ENCODE results near the gene TNFAIP3.
"Not testable (repeated sequence)": the region's sequence is repeated elsewhere in the genome, so short reads cannot be mapped to it uniquely, and the experiment has no call there.

TNFAIP3 gene

DNA sequence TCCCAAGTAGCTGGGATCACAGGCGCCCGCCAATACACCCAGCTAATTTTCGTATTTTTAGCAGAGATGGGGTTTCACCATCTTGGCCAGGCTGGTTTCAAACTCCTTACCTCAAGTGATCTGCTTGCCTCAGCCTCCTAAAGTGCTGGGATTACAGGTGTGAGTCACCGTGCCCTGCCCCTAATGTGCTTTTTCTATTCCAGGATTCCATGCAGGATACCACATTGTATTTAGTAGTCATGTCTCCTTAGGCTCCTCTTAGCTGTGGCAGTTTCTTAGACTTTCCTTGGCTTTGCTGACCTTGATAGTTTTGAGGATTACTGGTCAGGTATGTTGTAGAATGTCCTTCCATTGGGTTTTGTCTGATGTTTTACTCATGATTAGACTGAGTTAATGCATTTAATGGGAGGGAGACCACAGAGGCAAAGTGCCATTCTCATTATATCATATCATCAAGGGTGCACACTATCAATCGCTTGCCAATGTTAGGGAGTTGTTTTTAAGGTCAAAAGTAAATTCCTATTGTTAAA lies 39.6 kb upstream of the TNFAIP3 start:
- peaks cover 63% of the 10 kb centered on the region for H3K4me1 ChIP-seq
- H3K4me3 ChIP-seq = no peak overlapping the region
- H3K4me2 ChIP-seq = peak overlapping the region; percentile 38
- TF ChIP-seq Cebpa-rat (IDR thresholded peaks at IDR 0.05) = no peak
- H3K27ac ChIP-seq = no peak overlapping the region
- H4K20me1 ChIP-seq = no peaks in the 10 kb centered on the region
- peaks cover 24% of the 10 kb centered on the region for H3K9me3 ChIP-seq
- no peaks in the 10 kb centered on the region for H3K27me3 ChIP-seq
- no peaks in the 10 kb centered on the region for H3K36me3 ChIP-seq
- H3K9ac ChIP-seq = no peak overlapping the region

GRCh38 chr6:137827977-137828810 lies 38.9 kb upstream of the TNFAIP3 start:
- Histone ChIP-seq H4K20me1 (no peaks in the 10 kb centered on the region), H3K4me3 (no peak overlapping the region), H3K4me1 (peaks cover 59% of the 10 kb centered on the region), H3K27ac (no peak overlapping the region), H3K4me2 (peak overlapping the region; percentile 38), H3K27me3 (no peaks in the 10 kb centered on the region), H3K36me3 (no peaks in the 10 kb centered on the region), H3K9ac (no peak overlapping the region), H3K9me3 (peaks cover 30% of the 10 kb centered on the region)
- TF ChIP-seq Cebpa-rat (IDR thresholded peaks at IDR 0.05) = no peak

GRCh38 chr6:137829641-137830083 lies 37.4 kb upstream of the TNFAIP3 start:
- H3K36me3 ChIP-seq = peaks cover 7% of the 10 kb centered on the region; the same call in 1 of the 2 replicates
- H4K20me1 ChIP-seq = no peaks in the 10 kb centered on the region
- peaks cover 44% of the 10 kb centered on the region for H3K9me3 ChIP-seq
- no peak overlapping the region for H3K9ac ChIP-seq
- H3K4me3 ChIP-seq = no peak overlapping the region
- H3K27ac ChIP-seq = no peak overlapping the region
- H3K4me2 ChIP-seq = no peak overlapping the region
- H3K4me1 ChIP-seq = peaks cover 45% of the 10 kb centered on the region
- no peak for TF ChIP-seq Cebpa-rat (IDR thresholded peaks at IDR 0.05)
- H3K27me3 ChIP-seq = no peaks in the 10 kb centered on the region

DNA sequence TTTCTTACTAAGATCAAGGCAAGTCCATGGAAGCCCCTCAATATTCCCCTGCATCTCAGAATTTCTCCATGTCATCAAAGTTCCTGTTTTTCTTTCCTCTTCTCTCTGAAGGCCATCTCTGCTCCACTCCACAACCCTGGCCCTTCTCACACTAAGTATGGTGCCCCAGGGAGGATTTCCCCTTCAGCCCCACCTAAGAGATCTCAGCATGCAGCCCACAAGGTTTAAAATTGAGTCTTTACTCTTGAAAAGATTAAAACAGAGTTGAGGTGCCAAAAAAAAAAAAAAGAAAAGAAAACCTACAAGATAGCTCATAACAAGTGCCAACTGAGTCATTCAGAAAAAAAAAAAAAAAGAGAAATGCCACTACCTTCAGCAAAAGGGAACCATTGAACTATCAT lies 36.5 kb upstream of the TNFAIP3 start:
- peaks cover 51% of the 10 kb centered on the region for H3K9me3 ChIP-seq
- H3K4me1 ChIP-seq = peaks cover 40% of the 10 kb centered on the region
- no peak overlapping the region for H3K9ac ChIP-seq
- peaks cover 7% of the 10 kb centered on the region; the same call in 1 of the 2 replicates for H3K36me3 ChIP-seq
- no peaks in the 10 kb centered on the region for H3K27me3 ChIP-seq
- no peak overlapping the region for H3K4me2 ChIP-seq
- no peak overlapping the region for H3K27ac ChIP-seq
- H4K20me1 ChIP-seq = no peaks in the 10 kb centered on the region
- no peak for TF ChIP-seq Cebpa-rat (IDR thresholded peaks at IDR 0.05)
- H3K4me3 ChIP-seq = no peak overlapping the region

DNA sequence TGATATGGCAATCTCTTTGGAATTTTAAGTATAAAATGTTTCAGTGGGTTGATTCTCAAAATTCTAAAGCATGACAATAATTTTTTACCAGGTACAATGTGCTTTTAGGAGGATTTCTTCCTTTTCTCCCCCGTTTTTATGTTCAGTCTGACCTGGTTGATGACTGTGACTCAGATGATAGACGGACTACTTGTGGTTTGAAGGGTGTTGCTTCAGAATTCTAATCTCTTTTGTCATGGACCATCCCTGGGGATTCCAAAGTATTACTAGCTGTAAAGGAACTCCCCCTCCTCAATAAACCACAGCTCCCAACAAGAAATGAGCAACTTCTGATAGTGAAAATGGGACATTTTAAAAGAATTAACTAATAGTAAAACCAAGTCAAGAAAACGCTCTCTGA lies 34.9 kb upstream of the TNFAIP3 start:
- Histone ChIP-seq H4K20me1 (no peaks in the 10 kb centered on the region), H3K9ac (no peak overlapping the region), H3K4me1 (peaks cover 48% of the 10 kb centered on the region), H3K4me2 (peak overlapping the region; percentile 37), H3K9me3 (peaks cover 53% of the 10 kb centered on the region), H3K27ac (no peak overlapping the region), H3K27me3 (no peaks in the 10 kb centered on the region), H3K4me3 (no peak overlapping the region), H3K36me3 (peaks cover 7% of the 10 kb centered on the region; the same call in 1 of the 2 replicates)
- TF ChIP-seq Cebpa-rat (IDR thresholded peaks at IDR 0.05) = no peak

DNA sequence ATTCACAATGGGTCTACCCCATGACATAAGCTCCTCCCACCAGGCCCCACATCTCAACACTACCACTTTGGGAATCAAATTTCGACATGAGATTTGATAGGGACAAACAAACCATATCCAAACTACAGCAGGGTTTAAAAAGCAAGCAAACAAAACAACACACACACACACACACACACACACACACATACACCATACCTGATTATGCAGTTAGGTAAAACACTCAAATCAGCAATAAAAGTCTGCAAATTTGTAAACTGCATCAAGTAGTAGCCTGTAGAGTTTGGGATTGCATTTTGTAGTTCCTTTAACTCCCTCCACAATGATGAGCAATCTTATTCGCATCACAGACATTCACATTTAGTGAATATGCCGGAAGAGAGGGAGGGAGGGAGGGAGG lies 32.6 kb upstream of the TNFAIP3 start:
- Histone ChIP-seq H4K20me1 (no peaks in the 10 kb centered on the region), H3K27me3 (no peaks in the 10 kb centered on the region), H3K27ac (no peak overlapping the region), H3K9me3 (peaks cover 57% of the 10 kb centered on the region), H3K9ac (no peak overlapping the region), H3K4me3 (no peak overlapping the region), H3K36me3 (peaks cover 7% of the 10 kb centered on the region; the same call in 1 of the 2 replicates), H3K4me2 (no peak overlapping the region), H3K4me1 (peaks cover 31% of the 10 kb centered on the region)
- no peak for TF ChIP-seq Cebpa-rat (IDR thresholded peaks at IDR 0.05)

GRCh38 chr6:137836788-137837187 lies 30.3 kb upstream of the TNFAIP3 start:
- Histone ChIP-seq H3K9me3 (peaks cover 78% of the 10 kb centered on the region), H3K36me3 (peaks cover 7% of the 10 kb centered on the region; the same call in 1 of the 2 replicates), H3K27me3 (no peaks in the 10 kb centered on the region), H3K4me2 (no peak overlapping the region), H4K20me1 (no peaks in the 10 kb centered on the region), H3K27ac (no peak overlapping the region), H3K4me1 (peaks cover 28% of the 10 kb centered on the region), H3K4me3 (no peak overlapping the region), H3K9ac (no peak overlapping the region)
- TF ChIP-seq Cebpa-rat (IDR thresholded peaks at IDR 0.05) = no peak

DNA sequence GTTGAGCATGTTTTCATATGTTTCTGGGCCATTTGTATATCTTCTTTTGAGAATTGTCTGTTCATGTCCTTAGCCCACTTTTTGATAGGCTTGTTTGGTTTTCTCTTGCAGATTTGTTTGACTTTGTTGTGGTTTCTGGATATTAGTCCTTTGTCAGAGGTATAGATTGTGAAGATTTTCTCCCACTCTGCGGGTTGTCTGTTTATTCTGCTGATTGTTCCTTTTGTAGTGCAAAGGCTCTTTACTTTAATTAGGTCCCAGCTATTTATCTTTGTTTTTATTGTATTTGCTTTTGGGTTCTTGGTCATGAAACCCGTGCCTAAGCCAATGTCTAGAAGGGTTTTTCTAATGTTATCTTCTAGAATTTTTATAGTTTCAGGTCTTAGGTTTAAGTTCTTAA lies 29.0 kb upstream of the TNFAIP3 start:
- H3K9ac ChIP-seq, H3K27ac ChIP-seq, H4K20me1 ChIP-seq, H3K4me2 ChIP-seq, H3K27me3 ChIP-seq, H3K4me3 ChIP-seq: not testable (repeated sequence)
- H3K36me3 ChIP-seq = peaks cover 13% of the 10 kb centered on the region
- H3K4me1 ChIP-seq = peaks cover 18% of the 10 kb centered on the region; the same call in 1 of the 2 replicates
- peaks cover 83% of the 10 kb centered on the region for H3K9me3 ChIP-seq

DNA sequence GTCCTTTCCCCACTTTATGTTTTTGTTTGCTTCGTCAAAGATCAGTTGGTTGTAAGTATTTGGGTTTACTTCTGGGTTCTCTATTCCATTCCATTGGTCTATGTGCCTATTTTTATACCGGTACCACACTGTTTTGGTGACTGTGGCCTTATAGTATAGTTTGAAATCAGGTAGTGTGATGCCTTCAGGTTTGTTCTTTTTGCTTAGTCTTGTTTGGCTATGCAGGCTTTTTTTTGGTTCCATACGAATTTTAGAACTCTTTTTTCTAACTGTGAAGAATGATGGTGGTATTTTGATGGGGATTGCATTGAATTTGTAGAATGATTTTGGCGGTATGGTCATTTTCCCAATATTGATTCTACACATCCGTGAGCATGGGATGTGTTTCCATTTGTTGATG lies 28.5 kb upstream of the TNFAIP3 start:
- not testable (repeated sequence) for H3K27me3 ChIP-seq, H3K27ac ChIP-seq, H3K4me3 ChIP-seq, H4K20me1 ChIP-seq, H3K4me2 ChIP-seq, H3K9ac ChIP-seq
- H3K36me3 ChIP-seq = peaks cover 18% of the 10 kb centered on the region
- H3K4me1 ChIP-seq = peaks cover 18% of the 10 kb centered on the region; the same call in 1 of the 2 replicates
- H3K9me3 ChIP-seq = peaks cover 83% of the 10 kb centered on the region

- Histone ChIP-seq H3K27ac (no peak overlapping the region), H3K4me1 (peaks cover 18% of the 10 kb centered on the region; the same call in 1 of the 2 replicates), H3K36me3 (peaks cover 18% of the 10 kb centered on the region), H3K27me3 (no peaks in the 10 kb centered on the region), H3K9me3 (peaks cover 83% of the 10 kb centered on the region), H4K20me1 (no peaks in the 10 kb centered on the region), H3K4me2 (no peak overlapping the region), H3K4me3 (no peak overlapping the region), H3K9ac (no peak overlapping the region)
- TF ChIP-seq Cebpa-rat (IDR thresholded peaks at IDR 0.05) = no peak
Observed at GRCh38 chr6:137839076-137839475, 28.0 kb upstream of the TNFAIP3 start.

Measured in BLaER1 (cell line).